HepG2 (cell line): ENCODE data around the gene SFXN5. TPM values are rescaled to one million over a fixed set of nuclear protein-coding genes. Genes with fewer than 3 reads are reported as not detected.

ENCODE experiments used
- ETV5 ChIP-seq: IDR thresholded peaks from 2 replicates; pipeline ENCODE4 v1.6.1; 2018; ENCODE audit warnings: missing biosample characterization, missing genetic modification reagents, inconsistent platforms, borderline replicate concordance
- JUNB ChIP-seq: sonication (generic); formaldehyde crosslinking; IDR thresholded peaks from 2 replicates; pipeline ENCODE4 v1.8.0; 2022; ENCODE audit warnings: missing genetic modification reagents, mild to moderate bottlenecking, borderline replicate concordance
- KDM2A ChIP-seq: sonication (generic); formaldehyde crosslinking; IDR thresholded peaks from 2 replicates; pipeline ENCODE4 v1.4.0; 2020; ENCODE audit warnings: low read depth, missing genetic modification reagents, borderline replicate concordance
- REXO4 ChIP-seq: sonication (generic); formaldehyde crosslinking; IDR thresholded peaks from 2 replicates; pipeline ENCODE4 v1.8.0; 2022; ENCODE audit warnings: missing genetic modification reagents, mild to moderate bottlenecking, borderline replicate concordance
- SAP130 ChIP-seq: IDR thresholded peaks from 2 replicates; pipeline ENCODE4 v1.6.1; 2016; ENCODE audit warnings: low read depth
- TEAD2 ChIP-seq: sonication (generic); formaldehyde crosslinking; IDR thresholded peaks from 2 replicates; pipeline ENCODE4 v1.9.0; 2021; ENCODE audit warnings: missing genetic modification reagents
- ZNF180 ChIP-seq: sonication (generic); formaldehyde crosslinking; IDR thresholded peaks from 2 replicates; pipeline ENCODE4 v1.4.0; 2020; ENCODE audit warnings: low read depth, missing genetic modification reagents, borderline replicate concordance
- ZNF350 ChIP-seq: sonication (generic); formaldehyde crosslinking; IDR thresholded peaks from 2 replicates; pipeline ENCODE4 v1.4.0; 2020; ENCODE audit warnings: mild to moderate bottlenecking, low read depth, missing genetic modification reagents, borderline replicate concordance
- ZNF484 ChIP-seq: sonication (generic); formaldehyde crosslinking; IDR thresholded peaks from 2 replicates; pipeline ENCODE4 v1.5.1; 2020; ENCODE audit warnings: mild to moderate bottlenecking, low read depth, missing genetic modification reagents, borderline replicate concordance
- ZNF776 ChIP-seq: sonication (generic); formaldehyde crosslinking; IDR thresholded peaks from 2 replicates; pipeline ENCODE4 v1.4.0; 2020; ENCODE audit warnings: mild to moderate bottlenecking, missing genetic modification reagents
- polyA plus RNA-seq, 8 experiments: library from polyadenylated mRNA; depleted of rRNA in 3 of 8; stranded (reverse) in 7 of 8; unstranded in 1 of 8; fragments of >200 nt; fragmentation: Illumina TruSeq in 4 of 8; extraction: Trizol in 4 of 8; gene quantifications; 2 replicates each; pipeline versions ENCODE4 v1.2.1 to v1.2.3, GENCODE V29; 2011 to 2016; ENCODE audit warnings: low read depth in 4 of 8, missing spikeins in 1 of 8, mixed read lengths in 1 of 8; ENCODE audit not compliant: insufficient read depth in 1 of 8
- total RNA-seq, 5 experiments: library from RNA; depleted of rRNA; stranded (reverse); fragments of >200 nt; fragmentation: Illumina TruSeq; extraction: Trizol; gene quantifications; 2 replicates each; pipeline ENCODE4 v1.2.3, GENCODE V29; 2016; ENCODE audit warnings: low read depth in 1 of 5
- TF ChIP-seq, protein P1 (sequence below), 2 experiments: fragments of 450-650 bp in 1 of 2; sonication (generic) in 1 of 2; formaldehyde crosslinking in 1 of 2; IDR thresholded peaks; 2 replicates each; pipeline versions ENCODE4 v1.6.1 to v1.8.0; 2016 to 2022; ENCODE audit warnings: antibody characterized with exemption in 1 of 2, mild to moderate bottlenecking in 1 of 2, missing genetic modification reagents in 1 of 2
- TF ChIP-seq, protein P2 (sequence below): sonication (generic); formaldehyde crosslinking; IDR thresholded peaks from 2 replicates; pipeline ENCODE4 v1.4.0; 2020; ENCODE audit warnings: missing genetic modification reagents
- TF ChIP-seq, protein P3 (sequence below): sonication (generic); formaldehyde crosslinking; IDR thresholded peaks from 2 replicates; pipeline ENCODE4 v1.5.0; 2020; ENCODE audit warnings: missing genetic modification reagents

SFXN5 gene
- total and polyA plus RNA-seq, 2 of the 13 experiments (the other 11 are each of a cell fraction or from before 2014, with no cell fraction given): 34.9 to 37.4 TPM

DNA sequence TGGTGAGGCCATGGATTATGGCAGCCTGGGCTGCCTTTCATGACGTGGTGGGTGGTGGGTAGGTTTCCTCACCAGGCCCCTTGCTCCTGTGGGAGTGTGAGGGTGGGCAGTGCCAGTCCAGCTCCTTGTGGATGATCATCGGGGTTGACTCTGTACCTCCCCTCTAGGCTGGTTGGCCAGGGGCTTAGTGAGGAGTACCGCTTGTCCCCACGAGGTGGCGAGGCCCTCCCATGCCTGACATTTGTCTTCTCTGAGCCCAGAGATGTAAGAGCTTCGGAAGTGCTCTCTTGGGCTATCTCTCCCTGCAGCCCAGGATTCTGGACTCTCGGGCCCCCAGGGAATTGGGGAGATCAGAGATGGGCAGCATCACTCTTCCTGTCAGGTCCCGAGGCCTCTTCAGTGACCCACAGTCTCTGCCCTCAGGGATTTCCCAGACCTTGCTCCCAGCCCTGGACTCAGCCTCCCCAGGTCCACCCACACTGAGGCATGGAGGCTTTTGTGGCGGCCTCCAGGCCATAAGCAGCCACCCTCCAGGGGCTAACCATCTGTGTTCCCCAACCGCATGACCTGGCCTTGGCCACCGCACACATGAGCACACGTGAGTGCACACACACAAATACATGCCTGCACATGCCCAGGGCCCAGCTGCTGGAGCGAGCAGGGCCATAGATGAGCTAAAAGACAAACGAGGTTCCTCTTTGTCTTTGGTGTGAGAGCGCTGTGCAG, 177.8 kb downstream of the SFXN5 start (continued):
- TF ChIP-seq, protein P1, sequence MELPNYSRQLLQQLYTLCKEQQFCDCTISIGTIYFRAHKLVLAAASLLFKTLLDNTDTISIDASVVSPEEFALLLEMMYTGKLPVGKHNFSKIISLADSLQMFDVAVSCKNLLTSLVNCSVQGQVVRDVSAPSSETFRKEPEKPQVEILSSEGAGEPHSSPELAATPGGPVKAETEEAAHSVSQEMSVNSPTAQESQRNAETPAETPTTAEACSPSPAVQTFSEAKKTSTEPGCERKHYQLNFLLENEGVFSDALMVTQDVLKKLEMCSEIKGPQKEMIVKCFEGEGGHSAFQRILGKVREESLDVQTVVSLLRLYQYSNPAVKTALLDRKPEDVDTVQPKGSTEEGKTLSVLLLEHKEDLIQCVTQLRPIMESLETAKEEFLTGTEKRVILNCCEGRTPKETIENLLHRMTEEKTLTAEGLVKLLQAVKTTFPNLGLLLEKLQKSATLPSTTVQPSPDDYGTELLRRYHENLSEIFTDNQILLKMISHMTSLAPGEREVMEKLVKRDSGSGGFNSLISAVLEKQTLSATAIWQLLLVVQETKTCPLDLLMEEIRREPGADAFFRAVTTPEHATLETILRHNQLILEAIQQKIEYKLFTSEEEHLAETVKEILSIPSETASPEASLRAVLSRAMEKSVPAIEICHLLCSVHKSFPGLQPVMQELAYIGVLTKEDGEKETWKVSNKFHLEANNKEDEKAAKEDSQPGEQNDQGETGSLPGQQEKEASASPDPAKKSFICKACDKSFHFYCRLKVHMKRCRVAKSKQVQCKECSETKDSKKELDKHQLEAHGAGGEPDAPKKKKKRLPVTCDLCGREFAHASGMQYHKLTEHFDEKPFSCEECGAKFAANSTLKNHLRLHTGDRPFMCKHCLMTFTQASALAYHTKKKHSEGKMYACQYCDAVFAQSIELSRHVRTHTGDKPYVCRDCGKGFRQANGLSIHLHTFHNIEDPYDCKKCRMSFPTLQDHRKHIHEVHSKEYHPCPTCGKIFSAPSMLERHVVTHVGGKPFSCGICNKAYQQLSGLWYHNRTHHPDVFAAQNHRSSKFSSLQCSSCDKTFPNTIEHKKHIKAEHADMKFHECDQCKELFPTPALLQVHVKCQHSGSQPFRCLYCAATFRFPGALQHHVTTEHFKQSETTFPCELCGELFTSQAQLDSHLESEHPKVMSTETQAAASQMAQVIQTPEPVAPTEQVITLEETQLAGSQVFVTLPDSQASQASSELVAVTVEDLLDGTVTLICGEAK (IDR thresholded peaks at IDR 0.05): no peak
- TF ChIP-seq, protein P1 (CRISPR knock-in tag; IDR thresholded peaks at IDR 0.05): no peak
- TF ChIP-seq ETV5 (0 out of 2 replicates have a peak, but pooled peaks have one; percentile 5), ZNF180 (CRISPR knock-in tag) (no peak), ZNF776 (no peak), KDM2A (CRISPR knock-in tag) (peak; percentile 64), REXO4 (CRISPR knock-in tag) (no peak), SAP130 (CRISPR knock-in tag) (0 out of 2 replicates have a peak, but pooled peaks have one; percentile 14), ZNF484 (CRISPR knock-in tag) (no peak), ZNF350 (CRISPR knock-in tag) (peak; percentile 45; the same call in 1 of the 2 replicates), TEAD2 (no peak), JUNB (CRISPR knock-in tag) (no peak)
- TF ChIP-seq, protein P2, sequence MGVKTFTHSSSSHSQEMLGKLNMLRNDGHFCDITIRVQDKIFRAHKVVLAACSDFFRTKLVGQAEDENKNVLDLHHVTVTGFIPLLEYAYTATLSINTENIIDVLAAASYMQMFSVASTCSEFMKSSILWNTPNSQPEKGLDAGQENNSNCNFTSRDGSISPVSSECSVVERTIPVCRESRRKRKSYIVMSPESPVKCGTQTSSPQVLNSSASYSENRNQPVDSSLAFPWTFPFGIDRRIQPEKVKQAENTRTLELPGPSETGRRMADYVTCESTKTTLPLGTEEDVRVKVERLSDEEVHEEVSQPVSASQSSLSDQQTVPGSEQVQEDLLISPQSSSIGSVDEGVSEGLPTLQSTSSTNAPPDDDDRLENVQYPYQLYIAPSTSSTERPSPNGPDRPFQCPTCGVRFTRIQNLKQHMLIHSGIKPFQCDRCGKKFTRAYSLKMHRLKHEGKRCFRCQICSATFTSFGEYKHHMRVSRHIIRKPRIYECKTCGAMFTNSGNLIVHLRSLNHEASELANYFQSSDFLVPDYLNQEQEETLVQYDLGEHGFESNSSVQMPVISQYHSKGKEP (CRISPR knock-in tag): no peak
- TF ChIP-seq, protein P3, sequence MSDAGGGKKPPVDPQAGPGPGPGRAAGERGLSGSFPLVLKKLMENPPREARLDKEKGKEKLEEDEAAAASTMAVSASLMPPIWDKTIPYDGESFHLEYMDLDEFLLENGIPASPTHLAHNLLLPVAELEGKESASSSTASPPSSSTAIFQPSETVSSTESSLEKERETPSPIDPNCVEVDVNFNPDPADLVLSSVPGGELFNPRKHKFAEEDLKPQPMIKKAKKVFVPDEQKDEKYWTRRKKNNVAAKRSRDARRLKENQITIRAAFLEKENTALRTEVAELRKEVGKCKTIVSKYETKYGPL (CRISPR knock-in tag): no peak
